ENCODE results near the gene HIPK2. TPM values are rescaled to one million over a fixed set of nuclear protein-coding genes. Genes with fewer than 3 reads are reported as not detected.

The HIPK2 gene
- total RNA-seq, 1 donor from 2014 or later: 75.8 TPM

- TF ChIP-seq CTCF (IDR thresholded peaks at IDR 0.05; ENCODE audit: unreplicated experiment): no peak
- Mint-ChIP-seq H3K4me1 (no peaks in the 10 kb centered on the region), H3K27me3 (ENCODE audit: low read depth) (no peaks in the 10 kb centered on the region), H3K36me3 (peaks cover 24% of the 10 kb centered on the region), H3K27ac (no peak overlapping the region), H3K4me3 (no peak overlapping the region), H3K9me3 (no peaks in the 10 kb centered on the region)
- DNase-seq (ENCODE audit: low spot score in 2 of 2, unreplicated experiment in 2 of 2): no peak
These were observed 61.4 kb downstream of the HIPK2 start for GRCh38 chr7:139716156-139716942.

- Mint-ChIP-seq H3K36me3 (peaks cover 29% of the 10 kb centered on the region), H3K27ac (no peak overlapping the region), H3K27me3 (ENCODE audit: low read depth) (no peaks in the 10 kb centered on the region), H3K4me1 (peaks cover 2% of the 10 kb centered on the region), H3K9me3 (no peaks in the 10 kb centered on the region), H3K4me3 (no peak overlapping the region)
- no peak for DNase-seq (ENCODE audit: low spot score in 2 of 2, unreplicated experiment in 2 of 2)
- TF ChIP-seq CTCF (IDR thresholded peaks at IDR 0.05; ENCODE audit: unreplicated experiment): no peak
These were observed 62.5 kb downstream of the HIPK2 start for GRCh38 chr7:139715194-139715815.

DNA sequence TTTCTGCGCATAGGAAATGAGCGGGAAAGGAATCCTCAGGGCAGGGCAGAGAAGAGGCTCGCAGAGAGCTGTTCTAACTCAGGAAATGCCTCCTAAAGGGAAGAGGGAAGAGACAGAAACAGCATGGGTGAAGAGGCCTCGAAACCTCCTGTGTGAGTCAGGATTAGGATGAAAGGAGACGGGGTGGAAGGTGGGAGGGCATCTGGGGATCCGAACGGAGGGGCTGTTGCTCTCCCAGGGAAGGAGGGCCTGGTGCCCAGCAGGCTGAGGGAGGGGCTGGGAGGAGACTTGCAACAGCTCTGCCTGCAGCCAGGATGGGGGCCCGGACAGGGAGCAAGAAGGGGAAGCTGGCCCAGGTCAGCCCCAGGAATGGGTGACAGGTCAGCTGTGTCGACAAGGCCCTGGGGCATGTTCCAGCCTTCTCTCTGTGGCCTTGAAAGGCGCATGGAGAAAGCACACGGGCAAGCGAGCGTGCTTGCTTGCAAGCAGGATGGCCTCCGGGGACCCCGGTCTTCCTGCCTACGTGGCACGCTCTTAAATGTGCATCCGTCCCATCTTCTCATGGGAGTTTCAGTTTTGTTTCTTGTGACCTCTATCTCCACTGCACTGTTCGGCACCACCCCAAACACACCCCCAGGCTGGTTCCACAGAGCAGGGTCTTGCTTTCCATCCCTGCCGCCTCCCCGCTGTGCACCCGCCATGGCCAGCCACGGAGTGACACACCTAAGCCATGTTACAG lies 63.5 kb downstream of the HIPK2 start:
- Mint-ChIP-seq H3K4me1 (peaks cover 11% of the 10 kb centered on the region), H3K9me3 (no peaks in the 10 kb centered on the region), H3K36me3 (peaks cover 33% of the 10 kb centered on the region), H3K4me3 (no peak overlapping the region), H3K27ac (no peak overlapping the region), H3K27me3 (ENCODE audit: low read depth) (no peaks in the 10 kb centered on the region)
- TF ChIP-seq CTCF (IDR thresholded peaks at IDR 0.05; ENCODE audit: unreplicated experiment): no peak
- no peak for DNase-seq (ENCODE audit: low spot score in 2 of 2, unreplicated experiment in 2 of 2)

- Mint-ChIP-seq H3K4me1 (peaks cover 14% of the 10 kb centered on the region), H3K4me3 (no peak overlapping the region), H3K9me3 (no peaks in the 10 kb centered on the region), H3K27ac (no peak overlapping the region), H3K36me3 (peaks cover 33% of the 10 kb centered on the region), H3K27me3 (ENCODE audit: low read depth) (no peaks in the 10 kb centered on the region)
- DNase-seq (ENCODE audit: low spot score in 2 of 2, unreplicated experiment in 2 of 2): no peak
- TF ChIP-seq CTCF (IDR thresholded peaks at IDR 0.05; ENCODE audit: unreplicated experiment): no peak
These were observed 64.2 kb downstream of the HIPK2 start for GRCh38 chr7:139713526-139714162.

- TF ChIP-seq CTCF (IDR thresholded peaks at IDR 0.05; ENCODE audit: unreplicated experiment): no peak
- peaks cover 14% of the 10 kb centered on the region for H3K4me1 Mint-ChIP-seq
- H3K36me3 Mint-ChIP-seq: peaks cover 33% of the 10 kb centered on the region
- H3K27me3 Mint-ChIP-seq (ENCODE audit: low read depth): no peaks in the 10 kb centered on the region
- no peak for DNase-seq (ENCODE audit: low spot score in 2 of 2, unreplicated experiment in 2 of 2)
- H3K4me3 Mint-ChIP-seq: no peak overlapping the region
- no peak overlapping the region for H3K27ac Mint-ChIP-seq
- no peaks in the 10 kb centered on the region for H3K9me3 Mint-ChIP-seq
These were observed 64.7 kb downstream of the HIPK2 start for GRCh38 chr7:139713061-139713460.

All from mesothelial cell of epicardium (in vitro differentiated cells).